Left lung (tissue), 10 donors: Measurements from ENCODE around the gene GADD45G. TPM values are rescaled to one million over a fixed set of nuclear protein-coding genes. Genes with fewer than 3 reads are reported as not detected.

Experiments used
- ATAC-seq: fragments of 200-7000 bp; cut with Tn5 transposase; one replicate; pipeline ENCODE4 v1.9.1; 2020; ENCODE audit warnings: moderate library complexity
- DNase-seq, 4 donors: peaks; one replicate each; pipeline ENCODE4 v3.0.0-alpha.2; 2013 to 2020
- H3K27ac ChIP-seq, 2 donors: fragments of 200-600 bp; sonication (generic) in 1 of 2; one replicate each; pipeline versions ENCODE4 v1.5.0 to v1.8.0; 2020 to 2021
- H3K27me3 ChIP-seq, 2 donors: fragments of 200-600 bp; sonication (generic) in 1 of 2; one replicate each; pipeline versions ENCODE4 v1.5.0 to v1.8.0; 2020 to 2021
- H3K36me3 ChIP-seq, 2 donors: fragments of 200-600 bp; sonication (generic) in 1 of 2; one replicate each; pipeline versions ENCODE4 v1.5.0 to v1.8.0; 2020 to 2021
- H3K4me1 ChIP-seq, 2 donors: fragments of 200-600 bp; one replicate each; pipeline ENCODE4 v1.8.0; 2021
- H3K4me3 ChIP-seq, 2 donors: fragments of 200-600 bp; sonication (generic) in 1 of 2; one replicate each; pipeline versions ENCODE4 v1.5.0 to v1.8.0; 2020 to 2021; ENCODE audit warnings: mild to moderate bottlenecking in 1 of 2
- H3K9me3 ChIP-seq, 2 donors: fragments of 200-600 bp; sonication (generic) in 1 of 2; one replicate each; pipeline versions ENCODE4 v1.5.0 to v1.8.0; 2020 to 2021
- intact Hi-C, 2 donors: fragments of 100-400 bp; cut with DNase I; formaldehyde crosslinking; loops; one replicate each; pipeline versions ENCODE4 v1.11.2 to v1.14.2; 2022
- polyA plus RNA-seq, 6 donors: library from polyadenylated mRNA; unstranded; fragments of 120-200 nt; gene quantifications; one replicate each; pipeline ENCODE4 v1.2.1, GENCODE V29; 2013; ENCODE audit not compliant: insufficient read length in 6 of 6
- total RNA-seq, 2 donors: library from RNA; stranded (reverse); fragmentation: NEBNext Ultra II Directional; extraction: Animal tissue kit (Norgen Biotek cat#: 25700); gene quantifications; one replicate each; pipeline ENCODE4 v1.2.1, GENCODE V29; 2021
- TF ChIP-seq, protein P1 (sequence below), 2 donors: fragments of 200-600 bp; sonication (generic) in 1 of 2; IDR thresholded peaks; one replicate each; pipeline versions ENCODE4 v1.5.0 to v1.8.0; 2021; ENCODE audit warnings: antibody characterized with exemption in 2 of 2
- donor health status: DM: no; HTN: yes; CAD: no.
- donor health status: DM: no; HTN: no; CAD: no.

Gene GADD45G
- total and polyA plus RNA-seq, 8 donors = 3.9 to 12.6 (median 4.9) TPM

DNA sequence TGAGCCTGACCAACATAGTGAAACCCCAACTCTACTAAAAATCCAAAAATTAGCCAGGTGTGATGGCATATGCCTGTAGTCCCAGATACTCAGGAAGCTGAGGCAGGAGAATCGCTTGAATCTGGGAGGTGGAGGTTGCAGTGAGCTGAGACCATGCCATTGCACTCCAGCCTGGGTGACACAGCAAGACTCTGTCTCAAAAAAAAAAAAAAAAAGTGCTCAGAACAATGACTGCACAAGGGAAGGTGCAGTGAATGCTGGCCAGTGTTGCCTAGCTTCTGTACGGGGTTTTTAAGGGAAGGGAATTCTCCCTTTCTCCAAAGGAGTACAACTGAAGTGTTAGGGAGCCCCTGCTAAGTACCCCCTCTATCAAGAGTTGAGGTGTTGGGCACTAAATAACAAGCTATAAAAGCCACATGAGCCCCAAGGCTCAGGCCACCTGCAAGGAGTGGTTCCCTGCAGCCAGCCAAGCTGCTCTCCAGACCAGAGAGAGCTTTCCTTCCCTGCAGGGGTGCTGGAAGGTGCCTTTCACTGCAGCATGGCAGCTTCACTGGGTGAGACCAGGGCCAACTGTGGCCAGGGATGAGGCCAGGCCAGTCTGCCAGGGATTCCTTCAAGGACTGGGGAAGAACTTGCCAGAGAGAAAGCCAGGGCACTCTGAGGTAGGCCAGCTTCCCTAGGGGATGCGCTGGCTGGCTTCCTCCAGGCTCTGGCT lies 14.8 kb downstream of the GADD45G start:
- DNase-seq (no peak), ATAC-seq (no peak)
- Histone ChIP-seq H3K9me3 (no peaks in the 10 kb centered on the region), H3K4me3 (no peak overlapping the region), H3K36me3 (no peaks in the 10 kb centered on the region), H3K27me3 (no peaks in the 10 kb centered on the region), H3K4me1 (peaks cover 6 to 19% of the 10 kb centered on the region in 2 donors), H3K27ac (no peak overlapping the region)
- intact Hi-C loops = no loop called here
- TF ChIP-seq, protein P1, sequence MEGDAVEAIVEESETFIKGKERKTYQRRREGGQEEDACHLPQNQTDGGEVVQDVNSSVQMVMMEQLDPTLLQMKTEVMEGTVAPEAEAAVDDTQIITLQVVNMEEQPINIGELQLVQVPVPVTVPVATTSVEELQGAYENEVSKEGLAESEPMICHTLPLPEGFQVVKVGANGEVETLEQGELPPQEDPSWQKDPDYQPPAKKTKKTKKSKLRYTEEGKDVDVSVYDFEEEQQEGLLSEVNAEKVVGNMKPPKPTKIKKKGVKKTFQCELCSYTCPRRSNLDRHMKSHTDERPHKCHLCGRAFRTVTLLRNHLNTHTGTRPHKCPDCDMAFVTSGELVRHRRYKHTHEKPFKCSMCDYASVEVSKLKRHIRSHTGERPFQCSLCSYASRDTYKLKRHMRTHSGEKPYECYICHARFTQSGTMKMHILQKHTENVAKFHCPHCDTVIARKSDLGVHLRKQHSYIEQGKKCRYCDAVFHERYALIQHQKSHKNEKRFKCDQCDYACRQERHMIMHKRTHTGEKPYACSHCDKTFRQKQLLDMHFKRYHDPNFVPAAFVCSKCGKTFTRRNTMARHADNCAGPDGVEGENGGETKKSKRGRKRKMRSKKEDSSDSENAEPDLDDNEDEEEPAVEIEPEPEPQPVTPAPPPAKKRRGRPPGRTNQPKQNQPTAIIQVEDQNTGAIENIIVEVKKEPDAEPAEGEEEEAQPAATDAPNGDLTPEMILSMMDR (IDR thresholded peaks at IDR 0.05) = no peak

DNA sequence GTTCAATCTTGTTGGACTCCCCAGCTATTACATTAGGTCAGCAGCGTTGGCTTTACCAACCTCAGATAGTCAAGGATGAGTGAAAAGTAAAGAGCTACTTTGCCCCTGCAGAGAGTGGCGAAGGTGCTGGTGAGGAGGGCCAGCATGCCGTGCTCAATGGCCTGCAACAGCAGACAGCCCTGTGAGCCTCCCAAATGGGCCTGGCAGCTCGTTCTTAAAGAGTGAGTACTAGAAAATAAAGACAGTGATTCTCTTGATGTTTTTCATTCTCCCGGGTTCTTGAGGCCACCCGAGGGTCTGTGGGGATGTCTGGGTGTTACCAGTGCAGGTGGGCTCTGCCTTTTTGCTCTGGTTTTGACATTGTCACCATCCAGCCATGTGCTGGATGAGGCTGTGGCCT lies 16.2 kb downstream of the GADD45G start:
- Histone ChIP-seq H3K4me3 (no peak overlapping the region), H3K27ac (no peak overlapping the region), H3K36me3 (no peaks in the 10 kb centered on the region), H3K9me3 (no peaks in the 10 kb centered on the region), H3K27me3 (no peaks in the 10 kb centered on the region), H3K4me1 (peaks cover 6 to 19% of the 10 kb centered on the region in 2 donors)
- intact Hi-C loops = no loop called here
- TF ChIP-seq, protein P1 (IDR thresholded peaks at IDR 0.05) = no peak
- no peak for ATAC-seq
- DNase-seq = no peak

DNA sequence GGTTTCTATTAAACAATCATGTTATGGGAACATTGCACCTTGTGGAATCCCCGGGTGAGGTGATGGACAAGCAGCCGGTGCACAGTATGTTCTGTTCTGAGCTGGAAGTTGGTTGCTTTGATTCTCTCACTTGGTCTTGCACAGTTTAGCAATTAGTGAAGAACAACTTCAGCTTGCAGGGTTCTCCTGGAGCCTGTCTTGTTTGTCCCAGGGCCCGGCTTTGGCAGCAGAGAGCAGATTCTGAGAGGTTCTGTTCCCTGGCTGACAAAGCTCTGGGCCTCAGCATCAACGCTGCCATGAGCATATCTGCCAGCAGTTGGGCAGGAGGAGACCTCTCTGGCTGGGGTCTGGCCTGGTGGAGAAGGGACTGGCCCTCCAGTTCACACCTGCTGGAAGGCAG lies 16.9 kb downstream of the GADD45G start:
- Histone ChIP-seq H3K27ac (no peak overlapping the region), H3K4me3 (no peak overlapping the region), H3K27me3 (no peaks in the 10 kb centered on the region), H3K36me3 (no peaks in the 10 kb centered on the region), H3K4me1 (peaks cover 6 to 19% of the 10 kb centered on the region in 2 donors), H3K9me3 (no peaks in the 10 kb centered on the region)
- no peak for ATAC-seq
- DNase-seq = no peak
- TF ChIP-seq, protein P1 (IDR thresholded peaks at IDR 0.05) = no peak
- intact Hi-C loops = no loop called here

DNA sequence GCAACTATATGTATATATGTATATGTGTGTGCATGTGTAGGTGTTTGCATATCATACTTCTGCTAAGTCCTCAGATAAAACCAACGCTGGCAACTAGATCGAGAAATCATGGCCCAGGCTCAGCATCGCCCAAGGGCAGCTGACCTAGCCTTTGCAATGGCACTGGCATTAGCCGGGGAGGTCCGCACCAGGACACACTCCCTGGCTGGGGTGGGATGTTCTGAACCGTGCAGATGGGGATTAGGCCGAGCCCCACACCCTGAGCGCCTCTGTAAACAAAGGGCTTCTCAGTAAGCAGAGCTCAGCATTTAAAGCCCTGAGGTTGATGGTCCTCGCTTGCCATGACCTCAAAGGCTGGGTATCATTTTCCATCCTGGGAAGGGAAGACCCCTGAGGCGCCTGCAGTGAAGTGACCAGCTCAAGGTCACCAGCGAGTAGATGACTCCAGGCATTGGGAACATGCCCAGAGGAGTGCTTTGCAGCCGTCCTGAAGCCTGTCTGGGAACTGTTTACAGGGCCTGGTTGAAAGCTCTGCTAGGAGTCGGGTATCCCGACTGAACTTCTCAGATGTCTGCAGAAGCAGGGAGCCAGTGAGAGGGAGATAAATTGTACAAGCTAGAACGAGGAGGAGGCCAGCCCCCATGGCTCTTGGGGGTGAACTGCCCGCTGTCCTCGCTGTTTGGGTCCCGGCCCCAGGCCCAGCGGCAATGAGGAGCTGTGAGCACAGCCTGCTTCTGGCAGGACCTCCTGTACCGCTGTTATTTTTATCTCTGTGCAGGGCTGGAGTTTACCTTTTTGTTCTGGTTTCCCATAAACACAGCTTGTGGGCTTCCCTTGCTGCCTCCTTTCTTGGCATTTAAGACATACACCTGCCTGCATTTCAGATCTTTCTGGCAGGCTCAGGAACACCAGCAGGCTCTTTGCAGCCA lies 18.4 kb downstream of the GADD45G start:
- Histone ChIP-seq H3K4me1 (peaks cover 6 to 19% of the 10 kb centered on the region in 2 donors), H3K36me3 (no peaks in the 10 kb centered on the region), H3K4me3 (no peak overlapping the region), H3K9me3 (no peaks in the 10 kb centered on the region), H3K27me3 (no peaks in the 10 kb centered on the region), H3K27ac (no peak overlapping the region)
- no peak for ATAC-seq
- intact Hi-C loops = no loop called here
- DNase-seq = no peak
- TF ChIP-seq, protein P1 (IDR thresholded peaks at IDR 0.05) = no peak

GRCh38 chr9:89623925-89624420 lies 19.2 kb downstream of the GADD45G start:
- intact Hi-C loops = no loop called here
- H3K27ac ChIP-seq = no peak overlapping the region

More at GRCh38 chr9:89623925-89624420, 19.2 kb downstream of the GADD45G start:
- DNase-seq = peak in 2 of 4 donors; percentile 69 to 89
- peak; percentile 88 for ATAC-seq
- Histone ChIP-seq H3K4me3 (no peak overlapping the region), H3K9me3 (no peaks in the 10 kb centered on the region), H3K4me1 (peaks cover 6 to 19% of the 10 kb centered on the region in 2 donors), H3K36me3 (no peaks in the 10 kb centered on the region), H3K27me3 (no peaks in the 10 kb centered on the region)
- TF ChIP-seq, protein P1 (IDR thresholded peaks at IDR 0.05) = no peak
